HFFc6 (cell line): ENCODE data around the gene TMEM258. TPM values are rescaled to one million over a fixed set of nuclear protein-coding genes. Genes with fewer than 3 reads are reported as not detected.
A peak's percentile ranks its signal among the peaks of the same experiment; 100 is the strongest.

Experiments used
- DNase-seq: peaks from one replicate; pipeline ENCODE4 v3.0.0-alpha.2; 2018
- H3K27ac Mint-ChIP-seq: 2 replicates; pipeline ENCODE4 v1.8.0; 2020; ENCODE audit warnings: mild to moderate bottlenecking, mixed read lengths
- H3K27me3 Mint-ChIP-seq: 2 replicates; pipeline ENCODE4 v1.8.0; 2021; ENCODE audit warnings: mild to moderate bottlenecking, moderate library complexity, mixed read lengths; ENCODE audit not compliant: insufficient read depth
- H3K36me3 Mint-ChIP-seq: 2 replicates; pipeline ENCODE4 v1.8.0; 2021; ENCODE audit warnings: low read depth, mixed read lengths
- H3K4me1 Mint-ChIP-seq: 2 replicates; pipeline ENCODE4 v1.8.0; 2020; ENCODE audit warnings: low read depth, mixed read lengths
- H3K4me3 Mint-ChIP-seq: 2 replicates; pipeline ENCODE4 v1.8.0; 2020; ENCODE audit warnings: mild to moderate bottlenecking, moderate library complexity, mixed read lengths
- H3K9me3 Mint-ChIP-seq: 2 replicates; pipeline ENCODE4 v1.8.0; 2020; ENCODE audit warnings: mild to moderate bottlenecking, mixed read lengths
- total RNA-seq, 6 experiments: library from RNA; stranded (reverse); fragmentation: NEBNext Ultra II Directional; extraction: Animal tissue kit (Norgen Biotek cat#: 25700); gene quantifications; 2 replicates in 1 of 6; 3 replicates in 5 of 6; pipeline ENCODE4 v1.2.3, GENCODE V29; 2021
- TF ChIP-seq, protein P1 (sequence below): fragments of 200-600 bp; sonication (generic); IDR thresholded peaks from 2 replicates; pipeline ENCODE4 v1.5.0; 2021; ENCODE audit warnings: antibody characterized with exemption, mild to moderate bottlenecking

TMEM258 gene
- total RNA-seq, 6 experiments from 2014 or later, result 134 to 173 (median 145) TPM

DNA sequence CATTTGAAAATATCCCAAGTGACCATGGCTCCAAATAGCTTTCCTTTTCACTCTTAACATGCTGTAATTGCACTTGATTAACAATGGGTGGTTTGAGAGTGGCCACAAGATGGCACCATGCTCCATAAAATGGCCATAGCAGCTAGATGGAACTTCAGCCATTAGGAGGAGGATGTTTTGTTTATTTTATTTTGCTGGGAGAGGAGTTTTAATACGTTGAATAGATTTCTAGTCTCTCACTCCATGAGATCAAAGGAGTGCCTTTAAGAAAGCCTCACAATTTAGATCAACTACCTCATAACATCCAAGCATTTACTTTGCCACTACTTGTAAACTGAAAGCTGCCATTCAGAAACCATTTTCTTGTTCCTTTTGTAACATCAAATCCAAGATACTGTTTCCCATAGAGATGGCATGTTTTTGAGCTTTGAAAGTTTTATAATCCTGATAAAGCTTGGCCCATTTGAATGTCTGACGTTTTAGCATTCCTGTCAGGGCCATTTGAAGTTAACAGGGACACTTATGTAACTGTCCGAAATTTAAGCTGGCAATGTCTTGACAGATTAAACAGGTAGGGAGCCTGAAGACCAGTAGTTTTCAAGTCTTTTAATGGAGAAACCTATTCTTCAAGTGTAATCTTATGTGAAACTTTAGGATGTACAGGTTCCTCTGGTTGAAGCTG, 5.0 kb upstream of the TMEM258 start:
- no peaks in the 10 kb centered on the region for H3K27me3 Mint-ChIP-seq
- no peaks in the 10 kb centered on the region for H3K9me3 Mint-ChIP-seq
- peaks cover 45% of the 10 kb centered on the region for H3K4me1 Mint-ChIP-seq
- peaks cover 5% of the 10 kb centered on the region for H3K36me3 Mint-ChIP-seq
- TF ChIP-seq, protein P1, sequence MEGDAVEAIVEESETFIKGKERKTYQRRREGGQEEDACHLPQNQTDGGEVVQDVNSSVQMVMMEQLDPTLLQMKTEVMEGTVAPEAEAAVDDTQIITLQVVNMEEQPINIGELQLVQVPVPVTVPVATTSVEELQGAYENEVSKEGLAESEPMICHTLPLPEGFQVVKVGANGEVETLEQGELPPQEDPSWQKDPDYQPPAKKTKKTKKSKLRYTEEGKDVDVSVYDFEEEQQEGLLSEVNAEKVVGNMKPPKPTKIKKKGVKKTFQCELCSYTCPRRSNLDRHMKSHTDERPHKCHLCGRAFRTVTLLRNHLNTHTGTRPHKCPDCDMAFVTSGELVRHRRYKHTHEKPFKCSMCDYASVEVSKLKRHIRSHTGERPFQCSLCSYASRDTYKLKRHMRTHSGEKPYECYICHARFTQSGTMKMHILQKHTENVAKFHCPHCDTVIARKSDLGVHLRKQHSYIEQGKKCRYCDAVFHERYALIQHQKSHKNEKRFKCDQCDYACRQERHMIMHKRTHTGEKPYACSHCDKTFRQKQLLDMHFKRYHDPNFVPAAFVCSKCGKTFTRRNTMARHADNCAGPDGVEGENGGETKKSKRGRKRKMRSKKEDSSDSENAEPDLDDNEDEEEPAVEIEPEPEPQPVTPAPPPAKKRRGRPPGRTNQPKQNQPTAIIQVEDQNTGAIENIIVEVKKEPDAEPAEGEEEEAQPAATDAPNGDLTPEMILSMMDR, result peak; percentile 93
- peak; percentile 77 for DNase-seq
- H3K4me3 Mint-ChIP-seq, result peak overlapping the region; percentile 43; the same call in 1 of the 2 replicates
- peak overlapping the region; percentile 81 for H3K27ac Mint-ChIP-seq

GRCh38 chr11:61795876-61796526, 3.6 kb upstream of the TMEM258 start:
- DNase-seq, result no peak
- no peaks in the 10 kb centered on the region for H3K9me3 Mint-ChIP-seq
- no peak overlapping the region for H3K4me3 Mint-ChIP-seq
- TF ChIP-seq, protein P1, result no peak
- peaks cover 12% of the 10 kb centered on the region for H3K36me3 Mint-ChIP-seq
- H3K27ac Mint-ChIP-seq, result no peak overlapping the region
- H3K27me3 Mint-ChIP-seq, result no peaks in the 10 kb centered on the region
- H3K4me1 Mint-ChIP-seq, result peaks cover 53% of the 10 kb centered on the region

- peaks cover 10% of the 10 kb centered on the region for H3K36me3 Mint-ChIP-seq
- H3K27ac Mint-ChIP-seq, result no peak overlapping the region
- H3K9me3 Mint-ChIP-seq, result no peaks in the 10 kb centered on the region
- H3K4me3 Mint-ChIP-seq, result peak overlapping the region; percentile 23; the same call in 1 of the 2 replicates
- TF ChIP-seq, protein P1, result no peak
- no peak for DNase-seq
- no peaks in the 10 kb centered on the region for H3K27me3 Mint-ChIP-seq
- H3K4me1 Mint-ChIP-seq, result peaks cover 50% of the 10 kb centered on the region
These were observed 3.1 kb upstream of the TMEM258 start for GRCh38 chr11:61795459-61795858.

GRCh38 chr11:61794579-61794978, 2.2 kb upstream of the TMEM258 start:
- Mint-ChIP-seq H3K27ac (no peak overlapping the region), H3K36me3 (peaks cover 10% of the 10 kb centered on the region; the same call in 1 of the 2 replicates)
- TF ChIP-seq, protein P1, result no peak

DNA sequence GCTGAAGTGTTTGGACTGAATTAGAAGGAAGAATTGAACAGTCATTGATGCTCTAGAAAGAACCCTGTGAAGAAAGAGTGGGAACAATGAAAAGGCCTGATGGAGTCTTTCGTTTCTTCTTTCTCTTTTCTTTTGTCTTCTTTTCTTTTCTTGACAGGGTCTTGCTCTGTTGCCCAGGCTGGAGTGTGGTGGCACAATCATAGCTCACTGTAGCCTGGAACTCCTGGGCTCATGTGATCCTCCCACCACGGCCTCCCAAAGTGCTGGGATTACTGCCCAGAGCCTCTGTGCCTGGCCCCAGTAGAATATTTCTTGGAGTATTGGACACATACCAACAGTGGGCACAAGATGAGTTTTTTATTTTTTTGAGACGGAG, 1.4 kb upstream of the TMEM258 start:
- Mint-ChIP-seq H3K9me3 (no peaks in the 10 kb centered on the region), H3K27ac (peak overlapping the region; percentile 100), H3K36me3 (peaks cover 15% of the 10 kb centered on the region; the same call in 1 of the 2 replicates), H3K27me3 (no peaks in the 10 kb centered on the region), H3K4me3 (peak overlapping the region; percentile 99), H3K4me1 (peaks cover 47% of the 10 kb centered on the region)
- TF ChIP-seq, protein P1, result no peak
- no peak for DNase-seq

More at GRCh38 chr11:61794579-61794978, 2.2 kb upstream of the TMEM258 start:
- H3K4me1 Mint-ChIP-seq, result peaks cover 47% of the 10 kb centered on the region
- DNase-seq, result no peak
- H3K4me3 Mint-ChIP-seq, result peak overlapping the region; percentile 23; the same call in 1 of the 2 replicates
- H3K27me3 Mint-ChIP-seq, result no peaks in the 10 kb centered on the region
- no peaks in the 10 kb centered on the region for H3K9me3 Mint-ChIP-seq
